K562 (cell line): Measurements from ENCODE around the gene LMAN2. TPM values are rescaled to one million over a fixed set of nuclear protein-coding genes. Genes with fewer than 3 reads are reported as not detected.

Experiments
- KLF16 ChIP-seq: IDR thresholded peaks from 2 replicates; pipeline ENCODE4 v1.6.1; 2016; ENCODE audit warnings: antibody characterized with exemption
- MCM3 ChIP-seq: fragments of 450-650 bp; IDR thresholded peaks from 2 replicates; pipeline ENCODE4 v1.6.1; 2016
- PHB2 ChIP-seq: fragments of 450-650 bp; IDR thresholded peaks from 2 replicates; pipeline ENCODE4 v1.6.1; 2017; ENCODE audit warnings: low read depth
- RUNX1 ChIP-seq: sonication (generic); IDR thresholded peaks from 2 replicates; pipeline ENCODE4 v1.6.1; 2016; ENCODE audit warnings: antibody characterized with exemption, low read depth
- SIN3A ChIP-seq, 2 experiments: fragments of 150-350 bp in 1 of 2; IDR thresholded peaks; 2 replicates each; pipeline ENCODE4 v1.6.1; 2011 to 2016; ENCODE audit warnings: borderline replicate concordance in 2 of 2, low read depth in 2 of 2, low read length in 2 of 2, mild to moderate bottlenecking in 2 of 2, moderate library complexity in 2 of 2; ENCODE audit not compliant: control insufficient read depth in 1 of 2
- SRSF7 ChIP-seq: fragments of 200-400 bp; formaldehyde crosslinking; optimal IDR thresholded peaks from 2 replicates; pipeline ENCODE3; 2017; ENCODE audit warnings: mild to moderate bottlenecking, low read depth, low read length
- ZNF444 ChIP-seq: fragments of 250-450 bp; sonication (Bioruptor Pico); IDR thresholded peaks from 2 replicates; pipeline ENCODE4 v1.4.0; 2020; ENCODE audit warnings: mild to moderate bottlenecking, moderate library complexity
- ZNF586 ChIP-seq: fragments of 450-650 bp; formaldehyde crosslinking; conservative IDR thresholded peaks from 2 replicates; pipeline ENCODE4 v1.4.0; 2020; ENCODE audit warnings: mild to moderate bottlenecking, moderate library complexity
- ZNF830 ChIP-seq: fragments of 250-450 bp; sonication (Bioruptor Pico); IDR thresholded peaks from 2 replicates; pipeline ENCODE4 v1.5.0; 2021; ENCODE audit warnings: mild to moderate bottlenecking
- ZSCAN32 ChIP-seq: fragments of 450-650 bp; formaldehyde crosslinking; IDR thresholded peaks from 2 replicates; pipeline ENCODE4 v1.4.0; 2020; ENCODE audit warnings: mild to moderate bottlenecking, moderate library complexity
- polyA plus RNA-seq, 8 experiments: library from polyadenylated mRNA; depleted of rRNA in 4 of 8; stranded (reverse) in 5 of 8; unstranded in 3 of 8; fragments of >200 nt; fragmentation: Nextera tagmentation in 2 of 8; fragmentation: Illumina TruSeq in 1 of 8; extraction: Ambion mirVana in 2 of 8; extraction: Trizol in 1 of 8; gene quantifications; 2 replicates each; pipeline versions ENCODE4 v1.2.1 to v1.2.3, GENCODE V29; 2011 to 2014; ENCODE audit warnings: inconsistent platforms in 1 of 8, missing spikeins in 1 of 8
- total RNA-seq, 7 experiments: library from RNA; depleted of rRNA in 6 of 7; stranded (reverse); fragments of >200 nt in 6 of 7; fragmentation: Illumina TruSeq in 2 of 7; extraction: Trizol in 2 of 7; gene quantifications; 2 replicates each; pipeline versions ENCODE4 v1.2.1 to v1.2.3, GENCODE V29; 2011 to 2021; ENCODE audit warnings: low replicate concordance in 1 of 7
- TF ChIP-seq, protein P1 (sequence below): fragments of 200-400 bp; formaldehyde crosslinking; IDR thresholded peaks from 2 replicates; pipeline ENCODE4 v1.6.1; 2017; ENCODE audit warnings: mild to moderate bottlenecking, low read depth, low read length, moderate library complexity
- TF ChIP-seq, protein P2 (sequence below): sonication (generic); formaldehyde crosslinking; IDR thresholded peaks from 2 replicates; pipeline ENCODE4 v1.8.0; 2022; ENCODE audit warnings: missing genetic modification reagents, mild to moderate bottlenecking, borderline replicate concordance
- TF ChIP-seq, protein P3 (sequence below): fragments of 450-650 bp; conservative IDR thresholded peaks from 2 replicates; pipeline ENCODE4 v1.6.1; 2016; ENCODE audit warnings: missing genetic modification characterization, low read depth, mild to moderate bottlenecking, control low read depth, missing compliant biosample characterization
- TF ChIP-seq, protein P4 (sequence below): fragments of 250-450 bp; sonication (Bioruptor Pico); IDR thresholded peaks from 2 replicates; pipeline ENCODE4 v1.4.0; 2020; ENCODE audit warnings: mild to moderate bottlenecking
- TF ChIP-seq, protein P5 (sequence below): sonication (generic); formaldehyde crosslinking; IDR thresholded peaks from 2 replicates; pipeline ENCODE4 v1.8.0; 2023; ENCODE audit warnings: missing genetic modification reagents, mild to moderate bottlenecking, borderline replicate concordance

The LMAN2 gene
- total and polyA plus RNA-seq, 9 of the 15 experiments (the other 6 are each of a cell fraction or from before 2014, with no cell fraction given): 2.7 to 254 (median 136) TPM

DNA sequence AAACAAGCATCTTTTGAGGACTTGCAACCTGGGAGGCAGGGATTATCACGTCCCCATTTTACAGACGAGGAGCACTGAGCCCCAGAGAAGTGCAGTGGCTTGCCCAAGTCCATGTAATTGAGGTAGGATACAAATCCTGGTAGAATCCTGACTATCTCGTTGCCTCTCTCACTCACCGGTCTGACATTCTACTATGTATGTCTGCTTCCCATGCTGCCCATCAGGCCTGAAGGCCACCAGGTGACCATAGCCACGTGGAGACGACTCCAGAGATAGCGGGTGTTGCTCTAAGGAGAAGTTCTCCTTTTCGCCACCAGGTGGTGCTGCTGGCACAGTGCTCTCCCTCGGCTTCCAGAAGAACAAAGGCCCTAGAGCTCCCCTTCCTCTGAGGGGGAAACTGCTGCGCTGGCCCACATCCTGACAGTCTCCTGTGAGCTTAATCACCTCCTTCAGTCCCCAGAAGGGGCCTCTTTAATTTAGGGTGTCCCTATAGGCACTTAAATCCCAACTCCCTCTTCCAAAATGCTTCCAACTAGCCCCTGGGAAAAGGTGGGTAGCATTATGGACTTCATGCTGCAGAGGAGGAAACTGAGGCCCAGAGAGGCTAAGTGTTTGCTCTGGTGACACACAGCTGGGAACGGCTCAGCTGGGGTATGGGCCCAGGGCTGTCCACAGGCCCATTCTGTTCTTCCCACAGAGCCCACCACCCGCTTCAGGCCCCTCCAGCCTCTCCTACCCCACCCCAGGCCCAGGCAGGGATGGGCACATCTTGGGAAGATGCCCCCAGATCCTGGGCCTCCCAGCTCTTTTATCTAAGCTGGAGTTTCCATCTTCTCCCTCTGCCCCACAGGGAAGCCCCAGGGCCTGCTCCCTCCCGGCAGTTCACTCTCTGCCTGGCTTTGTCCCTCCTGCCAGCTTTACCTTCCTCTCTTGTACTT, 39.2 kb upstream of the LMAN2 start (continued):
- no peak for TF ChIP-seq SIN3A (IDR thresholded peaks at IDR 0.05; ENCODE audit: borderline replicate concordance in 2 of 2, control insufficient read depth in 1 of 2, low read depth in 2 of 2, low read length in 2 of 2)
- TF ChIP-seq ZSCAN32 (CRISPR knock-in tag): no peak
- no peak for TF ChIP-seq ZNF586 (CRISPR knock-in tag)
- TF ChIP-seq, protein P1, sequence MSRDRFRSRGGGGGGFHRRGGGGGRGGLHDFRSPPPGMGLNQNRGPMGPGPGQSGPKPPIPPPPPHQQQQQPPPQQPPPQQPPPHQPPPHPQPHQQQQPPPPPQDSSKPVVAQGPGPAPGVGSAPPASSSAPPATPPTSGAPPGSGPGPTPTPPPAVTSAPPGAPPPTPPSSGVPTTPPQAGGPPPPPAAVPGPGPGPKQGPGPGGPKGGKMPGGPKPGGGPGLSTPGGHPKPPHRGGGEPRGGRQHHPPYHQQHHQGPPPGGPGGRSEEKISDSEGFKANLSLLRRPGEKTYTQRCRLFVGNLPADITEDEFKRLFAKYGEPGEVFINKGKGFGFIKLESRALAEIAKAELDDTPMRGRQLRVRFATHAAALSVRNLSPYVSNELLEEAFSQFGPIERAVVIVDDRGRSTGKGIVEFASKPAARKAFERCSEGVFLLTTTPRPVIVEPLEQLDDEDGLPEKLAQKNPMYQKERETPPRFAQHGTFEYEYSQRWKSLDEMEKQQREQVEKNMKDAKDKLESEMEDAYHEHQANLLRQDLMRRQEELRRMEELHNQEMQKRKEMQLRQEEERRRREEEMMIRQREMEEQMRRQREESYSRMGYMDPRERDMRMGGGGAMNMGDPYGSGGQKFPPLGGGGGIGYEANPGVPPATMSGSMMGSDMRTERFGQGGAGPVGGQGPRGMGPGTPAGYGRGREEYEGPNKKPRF: no peak
- TF ChIP-seq, protein P2, sequence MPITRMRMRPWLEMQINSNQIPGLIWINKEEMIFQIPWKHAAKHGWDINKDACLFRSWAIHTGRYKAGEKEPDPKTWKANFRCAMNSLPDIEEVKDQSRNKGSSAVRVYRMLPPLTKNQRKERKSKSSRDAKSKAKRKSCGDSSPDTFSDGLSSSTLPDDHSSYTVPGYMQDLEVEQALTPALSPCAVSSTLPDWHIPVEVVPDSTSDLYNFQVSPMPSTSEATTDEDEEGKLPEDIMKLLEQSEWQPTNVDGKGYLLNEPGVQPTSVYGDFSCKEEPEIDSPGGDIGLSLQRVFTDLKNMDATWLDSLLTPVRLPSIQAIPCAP (CRISPR knock-in tag): no peak
- TF ChIP-seq KLF16: peak; percentile 68
- TF ChIP-seq, protein P3, sequence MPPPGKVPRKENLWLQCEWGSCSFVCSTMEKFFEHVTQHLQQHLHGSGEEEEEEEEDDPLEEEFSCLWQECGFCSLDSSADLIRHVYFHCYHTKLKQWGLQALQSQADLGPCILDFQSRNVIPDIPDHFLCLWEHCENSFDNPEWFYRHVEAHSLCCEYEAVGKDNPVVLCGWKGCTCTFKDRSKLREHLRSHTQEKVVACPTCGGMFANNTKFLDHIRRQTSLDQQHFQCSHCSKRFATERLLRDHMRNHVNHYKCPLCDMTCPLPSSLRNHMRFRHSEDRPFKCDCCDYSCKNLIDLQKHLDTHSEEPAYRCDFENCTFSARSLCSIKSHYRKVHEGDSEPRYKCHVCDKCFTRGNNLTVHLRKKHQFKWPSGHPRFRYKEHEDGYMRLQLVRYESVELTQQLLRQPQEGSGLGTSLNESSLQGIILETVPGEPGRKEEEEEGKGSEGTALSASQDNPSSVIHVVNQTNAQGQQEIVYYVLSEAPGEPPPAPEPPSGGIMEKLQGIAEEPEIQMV (tag): no peak
- TF ChIP-seq ZNF830: no peak
- TF ChIP-seq MCM3: no peak
- TF ChIP-seq, protein P4, sequence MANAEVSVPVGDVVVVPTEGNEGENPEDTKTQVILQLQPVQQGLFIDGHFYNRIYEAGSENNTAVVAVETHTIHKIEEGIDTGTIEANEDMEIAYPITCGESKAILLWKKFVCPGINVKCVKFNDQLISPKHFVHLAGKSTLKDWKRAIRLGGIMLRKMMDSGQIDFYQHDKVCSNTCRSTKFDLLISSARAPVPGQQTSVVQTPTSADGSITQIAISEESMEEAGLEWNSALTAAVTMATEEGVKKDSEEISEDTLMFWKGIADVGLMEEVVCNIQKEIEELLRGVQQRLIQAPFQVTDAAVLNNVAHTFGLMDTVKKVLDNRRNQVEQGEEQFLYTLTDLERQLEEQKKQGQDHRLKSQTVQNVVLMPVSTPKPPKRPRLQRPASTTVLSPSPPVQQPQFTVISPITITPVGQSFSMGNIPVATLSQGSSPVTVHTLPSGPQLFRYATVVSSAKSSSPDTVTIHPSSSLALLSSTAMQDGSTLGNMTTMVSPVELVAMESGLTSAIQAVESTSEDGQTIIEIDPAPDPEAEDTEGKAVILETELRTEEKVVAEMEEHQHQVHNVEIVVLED (CRISPR knock-in tag): no peak
- no peak for TF ChIP-seq SRSF7
- no peak for TF ChIP-seq PHB2
- TF ChIP-seq, protein P5, sequence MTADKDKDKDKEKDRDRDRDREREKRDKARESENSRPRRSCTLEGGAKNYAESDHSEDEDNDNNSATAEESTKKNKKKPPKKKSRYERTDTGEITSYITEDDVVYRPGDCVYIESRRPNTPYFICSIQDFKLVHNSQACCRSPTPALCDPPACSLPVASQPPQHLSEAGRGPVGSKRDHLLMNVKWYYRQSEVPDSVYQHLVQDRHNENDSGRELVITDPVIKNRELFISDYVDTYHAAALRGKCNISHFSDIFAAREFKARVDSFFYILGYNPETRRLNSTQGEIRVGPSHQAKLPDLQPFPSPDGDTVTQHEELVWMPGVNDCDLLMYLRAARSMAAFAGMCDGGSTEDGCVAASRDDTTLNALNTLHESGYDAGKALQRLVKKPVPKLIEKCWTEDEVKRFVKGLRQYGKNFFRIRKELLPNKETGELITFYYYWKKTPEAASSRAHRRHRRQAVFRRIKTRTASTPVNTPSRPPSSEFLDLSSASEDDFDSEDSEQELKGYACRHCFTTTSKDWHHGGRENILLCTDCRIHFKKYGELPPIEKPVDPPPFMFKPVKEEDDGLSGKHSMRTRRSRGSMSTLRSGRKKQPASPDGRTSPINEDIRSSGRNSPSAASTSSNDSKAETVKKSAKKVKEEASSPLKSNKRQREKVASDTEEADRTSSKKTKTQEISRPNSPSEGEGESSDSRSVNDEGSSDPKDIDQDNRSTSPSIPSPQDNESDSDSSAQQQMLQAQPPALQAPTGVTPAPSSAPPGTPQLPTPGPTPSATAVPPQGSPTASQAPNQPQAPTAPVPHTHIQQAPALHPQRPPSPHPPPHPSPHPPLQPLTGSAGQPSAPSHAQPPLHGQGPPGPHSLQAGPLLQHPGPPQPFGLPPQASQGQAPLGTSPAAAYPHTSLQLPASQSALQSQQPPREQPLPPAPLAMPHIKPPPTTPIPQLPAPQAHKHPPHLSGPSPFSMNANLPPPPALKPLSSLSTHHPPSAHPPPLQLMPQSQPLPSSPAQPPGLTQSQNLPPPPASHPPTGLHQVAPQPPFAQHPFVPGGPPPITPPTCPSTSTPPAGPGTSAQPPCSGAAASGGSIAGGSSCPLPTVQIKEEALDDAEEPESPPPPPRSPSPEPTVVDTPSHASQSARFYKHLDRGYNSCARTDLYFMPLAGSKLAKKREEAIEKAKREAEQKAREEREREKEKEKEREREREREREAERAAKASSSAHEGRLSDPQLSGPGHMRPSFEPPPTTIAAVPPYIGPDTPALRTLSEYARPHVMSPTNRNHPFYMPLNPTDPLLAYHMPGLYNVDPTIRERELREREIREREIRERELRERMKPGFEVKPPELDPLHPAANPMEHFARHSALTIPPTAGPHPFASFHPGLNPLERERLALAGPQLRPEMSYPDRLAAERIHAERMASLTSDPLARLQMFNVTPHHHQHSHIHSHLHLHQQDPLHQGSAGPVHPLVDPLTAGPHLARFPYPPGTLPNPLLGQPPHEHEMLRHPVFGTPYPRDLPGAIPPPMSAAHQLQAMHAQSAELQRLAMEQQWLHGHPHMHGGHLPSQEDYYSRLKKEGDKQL (CRISPR knock-in tag): no peak
- TF ChIP-seq RUNX1: no peak
- no peak for TF ChIP-seq ZNF444 (CRISPR knock-in tag)
